SK-N-DZ (cell line): ENCODE results near the gene PRDM16. TPM values are rescaled to one million over a fixed set of nuclear protein-coding genes. Genes with fewer than 3 reads are reported as not detected.

Experiments used
- DNase-seq: peaks from one replicate; pipeline ENCODE4 v3.0.0-alpha.2; 2015; ENCODE audit warnings: low spot score
- polyA plus RNA-seq, 2 experiments: library from polyadenylated mRNA; depleted of rRNA; stranded (reverse); fragments of >200 nt; gene quantifications; 2 replicates each; pipeline ENCODE4 v1.2.3, GENCODE V29; 2014

Gene PRDM16
- polyA plus RNA-seq (2014; cell fraction: cytosol; rRNA removed): not detected in 2 replicates
- not detected in 2 replicates for polyA plus RNA-seq (2014; cell fraction: nucleus; rRNA removed)

GRCh38 chr1:3068564-3069431, at the start of gene PRDM16:
TSS of gene PRDM16 (plus strand) at chr1:3069203. CDS start at chr1:3069260, 57 bp downstream.
- DNase-seq: no peak

- DNase-seq: no peak
Measured at GRCh38 chr1:3019516-3020051, 49.4 kb upstream of the PRDM16 start.

- no peak for DNase-seq
Measured at GRCh38 chr1:3020263-3020909, 48.6 kb upstream of the PRDM16 start.

- DNase-seq: no peak
Measured at GRCh38 chr1:3021233-3021671, 47.8 kb upstream of the PRDM16 start, which contains the start of gene ACTRT2. TSS of gene ACTRT2 (plus strand) at chr1:3021467. CDS start at chr1:3021687, 220 bp downstream.

GRCh38 chr1:3021801-3022401, 47.1 kb upstream of the PRDM16 start:
- no peak for DNase-seq

GRCh38 chr1:3022511-3022973, 46.5 kb upstream of the PRDM16 start:
- no peak for DNase-seq

GRCh38 chr1:3022976-3023375, 46.0 kb upstream of the PRDM16 start:
- DNase-seq: no peak

GRCh38 chr1:3024019-3024418, 45.0 kb upstream of the PRDM16 start:
- no peak for DNase-seq

GRCh38 chr1:3024588-3024987, 44.4 kb upstream of the PRDM16 start:
- no peak for DNase-seq

- no peak for DNase-seq
Measured at GRCh38 chr1:3026124-3026523, 42.9 kb upstream of the PRDM16 start.

- no peak for DNase-seq
Measured at GRCh38 chr1:3026581-3027391, 42.2 kb upstream of the PRDM16 start.

GRCh38 chr1:3027611-3028371, 41.2 kb upstream of the PRDM16 start:
- DNase-seq: no peak

GRCh38 chr1:3028531-3029282, 40.3 kb upstream of the PRDM16 start:
- DNase-seq: no peak

- DNase-seq: no peak
Measured at GRCh38 chr1:3029481-3029961, 39.5 kb upstream of the PRDM16 start.

- DNase-seq: no peak
Measured at GRCh38 chr1:3029991-3030662, 38.9 kb upstream of the PRDM16 start.

- DNase-seq: no peak
Measured at GRCh38 chr1:3030663-3031381, 38.2 kb upstream of the PRDM16 start.

- no peak for DNase-seq
Measured at GRCh38 chr1:3031401-3032221, 37.4 kb upstream of the PRDM16 start.
